NCI-H2171 (cell line): ENCODE data around the gene SYT8.
"Not testable (repeated sequence)": the region's sequence is repeated elsewhere in the genome, so short reads cannot be mapped to it uniquely, and the experiment has no call there.

Source experiments
- DNase-seq: peaks from one replicate; lab custom pipeline; 2025; lab: John Stamatoyannopoulos, UW

SYT8 gene

DNA sequence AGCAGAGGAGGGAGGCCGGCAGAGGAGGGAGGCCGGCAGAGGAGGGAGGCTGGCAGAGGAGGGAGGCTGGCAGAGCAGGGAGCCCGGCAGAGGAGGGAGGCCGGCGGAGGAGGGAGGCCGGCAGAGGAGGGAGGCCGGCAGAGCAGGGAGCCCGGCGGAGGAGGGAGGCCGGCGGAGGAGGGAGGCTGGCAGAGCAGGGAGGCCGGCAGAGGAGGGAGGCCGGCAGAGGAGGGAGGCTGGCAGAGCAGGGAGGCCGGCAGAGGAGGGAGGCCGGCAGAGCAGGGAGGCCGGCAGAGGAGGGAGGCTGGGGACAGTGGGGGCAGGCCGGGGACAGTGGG lies 39.0 kb downstream of the SYT8 start:
- not testable (repeated sequence) for DNase-seq

DNA sequence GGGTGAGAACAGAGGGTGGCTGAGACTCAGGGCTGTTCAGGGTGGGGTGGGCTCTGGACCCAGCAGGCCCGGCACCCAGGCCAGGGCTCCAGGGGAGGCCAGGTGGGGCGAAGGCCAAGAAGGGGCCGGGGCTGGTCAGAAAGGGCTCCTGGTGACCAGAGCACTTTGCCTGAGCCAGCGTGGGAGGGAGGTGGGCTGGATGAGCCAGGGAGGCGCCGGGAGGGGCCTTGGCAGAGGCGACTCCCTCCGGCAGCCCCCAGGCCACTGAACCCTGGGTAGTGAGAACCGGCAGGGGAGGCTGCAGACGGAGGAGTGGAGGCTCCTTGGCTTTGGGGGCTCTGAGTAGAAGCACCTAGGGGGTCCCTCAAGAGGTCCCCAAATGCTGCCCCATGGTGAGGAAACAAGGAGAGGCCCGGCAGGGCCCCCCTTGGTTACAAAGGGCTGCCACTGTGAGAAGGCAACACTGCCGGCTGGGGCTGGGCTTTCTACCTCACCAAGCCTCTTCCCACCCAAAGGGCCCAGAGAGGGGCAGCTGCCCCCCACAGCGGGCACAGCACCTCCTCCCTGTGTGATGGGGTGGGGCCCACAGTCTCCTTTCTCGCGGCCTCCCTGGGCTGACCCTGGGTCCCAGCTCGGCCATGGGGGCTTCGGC lies 39.8 kb downstream of the SYT8 start:
- DNase-seq, result not testable (repeated sequence)

DNA sequence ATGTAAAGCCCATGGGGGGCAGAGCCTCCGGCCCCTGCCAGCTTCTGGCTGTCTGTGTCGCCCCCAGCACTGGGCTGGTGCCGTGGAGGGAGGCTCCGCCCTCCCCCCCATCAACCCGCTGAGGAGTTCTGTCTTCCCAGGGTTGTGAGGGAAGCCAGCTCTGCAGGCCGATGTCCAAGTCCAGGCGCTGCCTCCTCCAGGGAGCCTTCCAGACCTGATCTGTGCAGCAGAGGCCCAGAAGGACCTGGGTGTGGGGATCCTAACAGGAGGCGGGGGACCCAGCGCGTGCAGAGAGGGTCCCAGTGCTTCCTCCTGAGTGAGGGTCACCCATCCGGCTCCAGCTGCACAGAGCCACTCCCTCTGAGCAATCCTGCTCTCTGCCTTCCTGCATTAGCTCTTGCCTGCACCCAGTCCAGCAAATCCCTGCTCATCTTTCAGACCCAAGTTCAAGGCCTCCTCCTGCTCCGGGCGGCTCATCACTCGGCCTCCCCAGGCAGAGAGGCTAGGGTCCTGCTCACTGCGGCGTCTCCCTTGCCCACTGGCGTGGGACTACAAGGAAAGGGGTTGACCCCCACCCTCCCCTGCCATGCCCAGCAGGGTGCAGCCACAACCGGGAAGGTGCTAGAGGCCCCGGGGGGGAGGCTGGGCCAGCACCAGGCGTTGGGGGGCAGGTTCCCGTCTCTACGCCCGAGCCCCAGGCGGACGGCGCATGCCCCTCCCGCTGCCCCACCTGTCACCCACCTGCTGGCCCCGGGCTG lies 40.5 kb downstream of the SYT8 start:
- no peak for DNase-seq

DNA sequence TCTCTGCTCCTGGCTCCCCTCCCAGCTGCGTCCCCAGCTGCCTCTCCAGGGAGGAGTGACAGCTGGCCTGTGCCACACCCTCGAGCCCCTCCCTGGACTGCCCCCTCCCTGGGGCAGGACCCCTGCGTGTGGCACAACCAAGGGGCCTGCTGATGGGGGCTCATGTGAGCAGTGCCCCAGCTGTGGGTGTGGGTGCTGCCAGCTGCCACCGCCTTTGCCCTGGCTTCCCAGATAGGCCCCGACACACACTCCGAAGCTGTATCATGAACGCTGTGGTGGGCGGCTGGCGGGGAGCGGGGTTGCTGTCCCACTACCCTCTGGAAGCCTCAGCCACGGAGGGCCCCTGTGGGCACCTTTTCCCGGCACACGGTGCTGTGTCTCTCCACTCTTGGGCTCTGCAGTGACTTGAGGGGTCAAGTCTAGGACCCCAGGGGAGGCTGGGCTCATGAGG lies 41.1 kb downstream of the SYT8 start:
- DNase-seq, result not testable (repeated sequence)

DNA sequence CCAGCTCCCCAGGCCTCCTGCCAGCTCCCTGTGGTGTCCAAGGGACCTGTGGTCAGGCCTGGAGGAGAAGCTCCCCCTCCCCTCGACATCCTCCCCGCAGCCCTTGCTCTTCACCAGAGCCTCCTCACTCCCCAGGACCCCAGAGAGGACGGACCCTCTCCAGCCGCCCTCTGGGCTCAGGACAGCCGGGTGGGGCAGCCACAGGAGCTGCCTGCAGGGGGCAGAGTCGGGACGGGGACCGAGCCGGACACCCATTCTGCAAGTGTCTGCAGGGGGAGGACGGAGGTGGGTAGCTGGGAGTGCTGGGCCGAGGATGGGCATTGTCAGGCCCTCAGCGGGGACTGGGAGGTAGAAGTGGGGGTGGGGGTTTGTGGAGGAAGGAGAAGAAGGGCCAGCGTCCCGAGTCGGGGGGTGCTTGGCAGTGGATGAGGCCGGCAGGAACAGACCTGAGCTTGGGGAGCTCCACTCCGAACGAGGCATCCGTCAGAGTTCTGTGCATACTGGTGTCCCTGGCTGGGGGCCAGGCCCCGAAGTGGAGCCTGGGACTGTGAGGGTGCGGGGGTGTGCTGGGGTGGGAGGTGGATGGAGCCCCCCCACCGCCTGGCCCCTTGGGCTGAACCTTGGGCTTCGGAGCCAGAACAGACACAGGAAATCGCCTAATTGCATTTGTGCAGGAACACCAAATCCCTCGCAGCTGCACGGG lies 41.7 kb downstream of the SYT8 start:
- DNase-seq, result no peak

DNA sequence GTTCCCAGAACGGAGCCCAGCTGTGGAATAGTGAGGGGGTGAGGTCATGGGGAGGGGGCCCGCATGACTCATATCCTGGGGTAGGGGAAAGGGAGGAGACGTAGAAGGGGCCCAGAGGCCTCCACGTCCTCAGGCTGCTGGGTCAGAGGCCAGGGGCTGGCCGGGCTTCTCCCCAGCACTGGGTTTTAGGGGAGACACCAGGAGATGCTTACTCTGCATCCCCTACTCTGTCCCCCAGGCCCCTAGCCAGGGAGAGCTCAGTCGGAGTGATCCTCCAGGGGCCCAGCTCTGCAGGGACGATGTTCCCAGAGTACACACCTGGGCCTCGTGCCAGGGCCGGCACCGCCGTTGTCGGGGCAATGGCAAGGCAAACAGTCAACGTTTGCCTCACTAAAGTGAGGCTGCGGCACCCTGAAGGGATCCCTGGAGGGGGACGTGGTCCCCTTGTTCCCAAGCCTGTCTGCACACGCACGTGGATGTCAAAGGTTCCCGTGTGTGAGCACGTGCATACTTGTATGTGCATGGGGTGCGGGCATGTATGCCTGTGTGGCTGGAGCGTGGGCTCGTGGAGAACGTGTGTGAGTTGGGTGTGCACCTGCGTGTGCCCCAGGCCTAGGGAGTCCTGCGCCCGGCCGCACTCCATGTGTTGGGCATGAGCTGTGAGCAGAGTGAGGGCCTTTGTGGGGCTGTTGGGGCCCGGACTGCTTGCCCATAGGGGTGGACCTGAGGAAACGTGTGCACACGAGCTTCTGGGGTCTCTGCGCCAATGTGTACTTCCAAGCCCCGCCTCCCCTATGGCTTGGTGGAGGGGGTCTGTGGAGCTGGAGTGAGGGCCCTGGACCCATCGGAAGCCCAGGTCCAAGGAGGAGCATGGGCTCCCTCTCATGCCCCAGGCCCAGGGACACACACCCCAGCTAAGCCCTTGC lies 42.7 kb downstream of the SYT8 start:
- no peak for DNase-seq

DNA sequence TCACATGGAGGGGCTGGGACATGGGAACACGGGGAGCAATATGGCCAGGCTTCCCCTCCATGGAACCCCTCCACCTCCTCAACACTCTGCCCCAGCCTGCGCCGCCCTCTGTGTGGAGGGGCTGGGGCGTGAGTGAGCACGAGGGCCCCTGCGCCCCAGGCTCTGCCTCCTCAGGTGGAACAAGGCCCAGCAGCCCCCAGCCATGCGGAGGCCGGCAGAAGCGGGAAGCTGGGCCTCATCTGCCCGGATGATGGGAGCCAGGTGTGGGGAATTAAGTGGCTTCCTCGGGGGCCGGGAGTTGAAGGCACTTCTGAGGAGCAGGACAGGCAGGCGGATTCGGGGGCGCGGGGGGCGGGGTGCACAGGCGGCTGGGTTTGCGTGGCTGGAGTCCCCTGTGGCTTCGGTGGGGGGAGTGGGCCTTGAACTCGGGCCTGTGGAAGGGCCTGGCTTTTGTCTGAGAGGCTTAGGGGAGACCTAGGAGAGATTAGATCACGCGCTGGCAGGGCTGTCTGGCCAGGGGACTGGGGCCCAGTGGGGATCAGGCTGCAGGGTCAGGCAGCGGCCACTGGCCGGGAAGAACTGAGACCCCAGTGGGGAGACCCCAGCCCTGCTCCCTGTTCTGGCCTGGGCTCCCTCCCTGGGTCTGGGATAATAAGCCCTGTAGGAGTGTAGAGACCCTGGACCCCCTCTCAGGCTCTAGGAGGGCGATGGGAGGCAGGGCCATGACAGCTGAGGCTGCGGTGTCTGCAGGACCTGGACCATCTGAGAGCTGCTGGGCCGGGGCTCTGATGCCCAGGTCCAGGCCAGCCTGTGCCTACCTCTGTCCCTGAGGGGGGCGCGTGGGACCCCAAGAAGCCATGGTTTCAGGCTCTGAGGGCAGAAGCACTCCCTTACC lies 43.6 kb downstream of the SYT8 start:
- DNase-seq, result no peak

DNA sequence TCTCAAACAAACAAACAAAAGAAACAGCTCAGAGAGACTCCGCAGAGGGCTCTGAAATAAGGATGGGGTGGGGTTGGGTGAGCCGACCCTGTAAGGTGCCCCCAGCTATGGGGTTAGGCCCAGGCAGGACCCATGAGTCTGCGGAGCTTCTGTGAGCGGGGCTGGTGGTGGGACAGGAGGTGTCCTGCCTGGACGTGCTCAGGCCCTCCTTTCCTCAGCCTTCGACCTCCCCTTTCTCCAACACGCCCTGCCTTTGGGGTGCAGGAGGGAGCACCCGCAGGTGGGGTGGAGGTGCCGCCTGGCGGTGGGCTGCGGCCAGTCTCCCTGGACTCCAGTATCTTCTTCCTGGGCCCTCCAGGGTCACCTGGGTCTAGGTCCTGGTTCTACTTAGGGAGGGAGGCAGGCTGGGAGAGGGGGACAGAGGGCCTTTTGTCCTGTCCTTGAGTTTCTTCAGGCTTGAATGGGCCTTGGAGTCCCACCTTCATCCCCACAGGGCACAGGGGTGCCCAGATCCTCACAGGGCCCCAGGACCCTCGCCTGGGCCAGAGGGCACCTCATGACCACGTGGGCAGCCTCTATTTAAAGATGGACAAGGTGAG lies 44.7 kb downstream of the SYT8 start:
- no peak for DNase-seq

DNA sequence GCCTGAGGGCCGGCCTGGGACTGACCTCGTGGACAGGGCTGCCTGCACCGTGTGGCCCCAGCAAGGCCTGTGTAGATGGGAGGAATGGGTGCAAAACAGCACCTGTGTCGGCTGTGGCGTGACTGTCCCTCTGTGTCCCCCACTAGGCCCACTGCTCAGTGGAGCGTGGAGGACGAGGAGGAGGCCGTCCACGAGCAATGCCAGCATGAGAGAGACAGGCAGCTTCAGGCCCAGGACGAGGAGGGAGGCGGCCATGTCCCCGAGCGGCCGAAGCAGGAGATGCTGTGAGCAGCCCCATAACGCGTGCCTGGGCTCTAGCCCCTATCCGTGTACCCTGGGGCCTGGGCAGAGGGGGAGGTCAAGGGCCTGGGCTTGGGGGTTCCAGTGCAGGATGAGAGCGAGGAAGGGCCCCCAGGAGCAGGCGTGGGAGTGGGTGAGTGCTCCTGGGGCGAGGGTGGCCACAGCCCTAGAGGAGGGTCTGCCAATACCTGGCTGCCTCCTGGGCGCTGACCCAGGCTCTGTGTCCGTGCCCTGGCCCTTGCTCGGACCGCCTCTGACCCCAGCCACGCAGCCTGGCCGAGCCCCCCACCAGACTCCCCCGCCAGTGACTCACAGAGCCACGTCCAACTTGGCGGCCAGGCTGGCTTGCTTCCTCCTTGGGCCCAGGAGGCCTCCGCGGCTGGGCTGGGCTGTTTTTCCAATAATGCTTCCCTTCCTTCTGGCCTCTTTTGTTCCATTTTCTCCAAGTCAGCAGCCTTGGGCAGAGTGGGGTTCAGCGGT lies 45.3 kb downstream of the SYT8 start:
- DNase-seq, result no peak

DNA sequence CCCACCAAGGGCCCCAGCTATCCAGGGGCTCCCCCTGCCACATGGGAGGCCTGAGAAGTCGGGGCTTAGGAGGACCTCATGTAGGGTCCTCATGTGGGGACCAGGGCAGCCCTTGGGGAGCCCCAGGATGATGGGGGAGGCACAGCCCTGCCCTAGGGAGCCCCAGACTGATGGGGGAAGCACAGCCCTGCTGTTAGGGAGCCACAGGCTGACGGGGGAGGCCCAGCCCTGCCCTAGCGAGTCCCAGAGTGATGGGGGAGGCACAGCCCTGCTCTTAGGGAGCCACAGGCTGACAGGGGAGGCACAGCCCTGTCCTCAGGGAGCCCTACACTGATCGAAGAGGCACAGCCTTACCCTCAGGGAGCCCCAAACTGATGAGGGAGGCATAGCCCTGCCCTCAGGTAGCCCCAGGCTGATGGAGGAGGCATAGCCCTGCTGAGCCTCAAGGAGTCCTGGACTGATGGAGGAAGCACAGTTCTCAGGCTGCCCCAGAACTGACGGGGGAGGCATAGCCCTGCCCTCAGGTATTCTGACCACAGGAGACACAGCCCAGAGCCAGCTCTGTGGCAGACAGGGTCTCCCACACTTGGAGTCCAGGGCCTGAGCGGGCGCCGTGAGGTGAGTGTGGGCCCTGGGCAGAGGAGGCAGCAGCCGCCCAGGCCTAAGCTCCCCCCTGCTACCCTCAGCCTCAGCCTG lies 46.1 kb downstream of the SYT8 start:
- no peak for DNase-seq

DNA sequence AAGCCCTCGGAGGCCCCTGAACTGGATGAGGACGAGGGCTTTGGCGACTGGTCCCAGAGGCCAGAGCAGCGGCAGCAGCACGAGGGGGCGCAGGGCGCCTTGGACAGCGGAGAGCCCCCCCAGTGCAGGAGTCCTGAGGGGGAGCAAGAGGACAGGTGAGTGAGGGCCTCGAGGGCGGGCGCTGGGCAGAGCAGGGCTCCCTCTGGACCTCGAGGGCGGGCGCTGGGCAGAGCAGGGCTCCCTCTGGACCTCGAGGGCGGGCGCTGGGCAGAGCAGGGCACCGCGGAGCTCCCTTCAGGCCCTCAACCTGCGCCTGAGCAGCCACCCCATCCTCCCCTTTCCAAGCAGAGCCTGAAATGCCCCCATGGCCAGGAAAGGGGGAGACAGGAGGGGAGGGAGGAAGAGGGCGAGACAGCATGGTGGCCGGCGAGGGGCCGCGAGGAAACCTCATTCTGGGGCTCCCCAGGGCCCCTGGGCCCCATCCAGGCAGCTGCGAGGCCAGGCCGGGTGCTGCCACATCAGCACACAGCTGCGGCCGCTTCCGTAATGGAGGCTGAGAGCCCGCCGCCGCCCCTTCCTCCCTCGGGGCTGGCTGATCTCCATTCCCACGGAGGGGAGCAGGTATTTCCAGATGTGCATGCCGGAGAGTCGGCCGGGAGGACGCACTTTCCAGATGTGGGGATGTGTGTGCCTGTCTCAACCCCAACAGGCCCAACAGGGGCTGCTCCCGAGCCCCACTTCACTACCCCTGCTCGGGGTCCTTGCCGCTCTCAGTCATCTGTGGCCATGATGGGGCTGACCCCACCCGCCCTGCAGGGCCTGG lies 46.9 kb downstream of the SYT8 start:
- no peak for DNase-seq

DNA sequence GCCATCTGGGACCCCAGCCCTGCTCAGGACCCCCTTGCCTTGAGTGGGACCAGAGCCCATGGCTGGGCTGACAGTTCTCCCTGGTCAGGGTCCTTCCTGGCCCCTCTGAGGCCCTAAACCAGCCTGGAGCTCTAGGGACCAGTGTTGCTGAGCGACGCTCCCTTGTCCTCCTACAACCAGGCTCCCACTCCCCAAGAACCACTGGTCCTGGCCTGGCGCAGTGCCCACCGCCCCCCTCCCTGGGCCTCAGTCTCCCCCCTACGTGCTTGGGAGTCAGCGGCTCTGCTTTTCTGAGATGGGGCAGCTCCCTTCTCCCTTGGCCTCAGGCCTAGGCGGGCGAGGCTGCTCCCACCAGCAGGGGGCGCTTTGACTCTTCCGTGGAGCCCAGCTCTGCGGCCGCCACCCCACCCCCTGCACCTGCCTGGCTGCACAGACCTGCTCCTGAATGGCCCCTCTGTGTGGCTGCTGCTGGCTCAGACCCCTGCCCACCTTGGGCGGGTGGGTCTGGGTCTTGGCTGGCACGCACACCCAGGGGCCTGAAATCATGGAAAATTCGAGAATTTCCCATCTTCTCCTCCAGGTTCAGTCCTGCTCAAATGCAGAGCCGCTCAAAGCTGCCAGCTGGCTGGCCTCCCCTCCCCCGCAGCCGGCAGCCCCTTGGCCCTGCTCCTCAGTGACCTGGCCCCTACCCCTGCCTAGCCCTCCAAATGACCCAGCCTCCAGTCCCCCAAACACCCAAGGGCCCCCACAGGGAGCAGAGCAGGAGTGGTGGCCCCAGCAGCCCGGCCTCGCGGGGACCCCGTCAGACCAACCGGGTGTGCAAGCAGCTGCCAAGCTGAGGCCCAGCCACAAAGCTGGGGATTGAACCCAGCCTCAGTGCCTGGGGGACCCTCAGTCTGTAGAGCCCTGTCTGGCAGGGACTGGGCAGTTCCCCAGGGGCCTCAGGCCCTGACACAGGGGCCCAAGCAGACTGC lies 47.8 kb downstream of the SYT8 start:
- DNase-seq, result no peak

DNA sequence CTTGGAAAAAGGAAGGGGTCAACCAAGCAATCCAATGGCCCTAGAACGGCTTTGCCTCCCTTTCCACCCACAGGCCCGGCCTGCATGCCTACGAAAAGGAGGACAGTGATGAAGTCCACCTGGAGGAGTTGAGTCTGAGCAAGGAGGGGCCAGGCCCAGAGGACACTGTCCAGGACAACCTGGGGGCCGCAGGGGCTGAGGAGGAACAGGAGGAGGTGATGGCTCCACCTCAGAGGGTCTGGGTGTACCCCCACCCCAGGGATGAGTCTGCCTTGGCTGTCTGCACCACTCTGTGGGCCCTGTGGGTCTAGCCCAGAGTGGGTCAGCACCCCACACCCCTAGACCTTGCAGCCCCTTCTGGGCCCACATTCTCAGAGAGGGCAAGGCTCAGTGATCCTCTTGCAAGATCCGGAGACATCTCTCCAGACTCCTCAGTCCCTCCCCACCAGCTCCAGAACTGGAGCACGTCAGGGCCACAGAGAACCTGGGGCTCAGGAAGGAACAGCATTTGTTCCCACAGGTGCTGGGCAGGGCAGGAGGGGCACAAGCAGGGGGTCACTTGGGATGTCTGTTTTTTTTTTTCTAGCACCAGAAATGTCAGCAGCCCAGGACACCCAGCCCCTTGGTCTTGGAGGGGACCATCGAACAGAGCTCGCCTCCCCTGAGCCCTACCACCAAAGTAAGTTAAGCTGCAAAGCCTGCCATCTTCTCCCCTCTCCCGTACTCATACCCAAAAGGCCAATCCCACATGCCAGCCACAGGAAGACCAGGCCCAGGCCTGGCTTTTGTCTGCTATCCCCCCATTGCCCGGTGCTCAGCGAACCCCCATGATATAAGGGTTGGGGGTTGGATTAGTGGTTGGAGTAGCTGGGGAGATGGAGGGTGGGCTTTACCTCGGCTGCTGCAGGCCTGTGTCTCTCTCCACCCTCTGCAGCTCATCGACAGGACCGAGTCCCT lies 48.8 kb downstream of the SYT8 start:
- DNase-seq, result no peak

DNA sequence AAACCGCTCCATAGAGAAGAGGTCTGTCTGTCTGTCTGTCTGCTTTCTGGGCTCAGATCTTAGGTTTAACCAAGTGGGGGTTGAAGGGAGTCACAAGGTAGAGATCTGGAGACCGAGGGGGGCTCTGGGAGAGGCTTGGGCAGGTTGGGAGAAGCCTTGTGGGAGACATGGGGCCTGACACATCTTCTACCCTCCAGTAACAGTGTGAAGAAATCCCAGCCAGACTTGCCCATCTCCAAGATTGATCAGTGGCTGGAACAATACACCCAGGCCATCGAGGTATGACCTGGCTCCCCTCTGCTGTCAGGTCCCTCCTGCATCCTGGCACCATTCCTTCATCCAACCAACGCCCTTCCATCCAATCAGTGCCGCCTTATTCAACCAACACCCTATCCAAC lies 49.5 kb downstream of the SYT8 start:
- DNase-seq, result no peak

DNA sequence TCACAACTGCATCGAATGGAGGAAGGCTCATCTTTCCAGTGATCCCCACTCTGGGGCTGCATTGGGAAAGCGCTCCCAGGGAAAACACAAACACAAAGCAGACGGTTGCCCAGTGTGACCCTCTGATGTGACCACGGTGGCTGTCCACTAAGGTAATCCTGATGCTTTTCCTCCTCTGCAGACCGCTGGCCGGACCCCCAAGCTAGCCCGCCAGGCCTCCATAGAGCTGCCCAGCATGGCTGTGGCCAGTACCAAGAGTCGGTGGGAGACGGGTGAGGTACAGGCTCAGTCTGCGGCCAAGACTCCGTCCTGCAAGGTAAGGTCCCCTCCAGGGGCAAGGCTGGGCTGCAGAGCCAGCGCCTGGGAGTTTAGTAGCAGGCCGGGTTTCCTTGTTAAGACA lies 51.8 kb downstream of the SYT8 start:
- not testable (repeated sequence) for DNase-seq
